Activated T-cell treated with anti-CD3 and anti-CD28 coated beads, Interleukin-2, amount 50 U/mL, for 1 hour (primary cell): ENCODE measurements around the gene CALML5.

ENCODE experiments used
- DNase-seq: peaks from one replicate; pipeline ENCODE4 v3.0.0-alpha.2; 2020

The CALML5 gene

GRCh38 chr10:5460468-5461202, 38.7 kb downstream of the CALML5 start:
- no peak for DNase-seq

- no peak for DNase-seq
Observed at GRCh38 chr10:5458949-5459747, 40.2 kb downstream of the CALML5 start.

- DNase-seq, result no peak
Observed at GRCh38 chr10:5458425-5458824, 40.9 kb downstream of the CALML5 start.

GRCh38 chr10:5457741-5458140, 41.6 kb downstream of the CALML5 start:
- no peak for DNase-seq

DNA sequence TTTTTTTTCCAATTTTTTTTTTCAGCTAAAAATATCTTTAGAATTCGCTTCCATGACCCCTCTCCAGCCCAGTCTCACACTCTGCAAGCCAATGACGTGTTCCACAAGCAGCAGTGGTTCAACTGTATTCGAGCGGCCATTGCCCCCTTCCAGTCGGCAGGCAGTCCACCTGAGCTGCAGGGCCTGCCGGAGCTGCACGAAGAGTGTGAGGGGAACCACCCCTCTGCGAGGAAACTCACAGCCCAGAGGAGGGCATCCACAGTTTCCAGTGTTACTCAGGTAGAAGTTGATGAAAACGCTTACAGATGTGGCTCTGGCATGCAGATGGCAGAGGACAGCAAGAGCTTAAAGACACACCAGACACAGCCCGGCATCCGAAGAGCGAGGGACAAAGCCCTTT, 42.8 kb downstream of the CALML5 start:
- DNase-seq, result no peak

- no peak for DNase-seq
Observed at GRCh38 chr10:5453749-5454489, 45.5 kb downstream of the CALML5 start.

DNA sequence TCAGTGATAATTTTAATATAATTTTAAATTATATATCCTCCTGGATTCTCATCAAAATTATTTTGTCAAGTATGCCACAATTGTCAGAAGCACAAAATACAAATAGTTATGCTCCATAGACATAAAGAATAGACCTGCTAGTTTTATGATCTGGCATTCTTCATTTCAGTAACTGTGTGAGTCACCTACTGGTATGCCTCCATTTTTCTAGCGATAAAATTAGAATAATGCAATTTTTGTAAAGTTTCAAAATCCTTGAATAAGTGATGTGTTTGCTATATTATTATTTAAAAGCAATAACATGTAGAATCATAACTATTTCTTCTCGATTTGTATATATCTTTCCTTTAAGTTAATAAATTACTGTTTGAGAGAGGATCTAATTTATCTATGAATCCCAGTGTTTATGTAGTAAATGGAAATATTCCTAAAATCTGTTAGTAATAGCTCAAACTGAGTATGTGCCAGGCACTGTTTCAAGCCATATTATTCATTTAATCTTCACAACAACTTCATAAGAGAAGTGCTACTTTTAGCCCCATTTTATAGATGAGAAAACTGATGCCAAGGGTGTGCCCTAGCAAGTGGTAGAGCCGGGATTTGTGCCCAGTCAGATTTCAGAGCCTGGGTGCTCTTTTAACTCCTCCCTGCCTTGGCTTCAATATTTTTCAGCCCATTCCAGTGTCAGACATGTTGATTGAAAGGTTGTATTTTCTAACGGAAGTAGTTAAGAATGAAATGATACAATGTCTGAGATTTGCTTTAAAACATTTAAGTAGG, 48.6 kb downstream of the CALML5 start:
- DNase-seq, result no peak

DNA sequence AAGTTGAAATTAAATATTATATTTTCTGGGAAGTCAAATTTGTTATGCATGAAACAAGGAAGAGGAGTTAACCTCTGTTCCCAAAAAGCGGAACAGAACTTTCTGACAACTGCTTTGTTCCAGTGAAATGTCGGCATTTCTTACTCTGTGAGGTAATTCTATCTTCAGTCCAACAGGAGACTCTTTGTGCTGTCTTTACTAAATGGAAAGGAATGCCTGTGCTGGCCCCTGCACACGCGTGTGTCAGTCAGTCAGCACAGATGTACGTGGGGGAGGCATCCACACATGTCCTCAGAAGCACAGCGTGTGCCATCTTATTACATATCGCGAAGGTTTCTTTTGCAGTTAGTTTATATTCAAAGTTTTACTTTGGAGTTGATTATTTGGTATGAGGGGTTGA, 49.5 kb downstream of the CALML5 start:
- DNase-seq, result no peak

GRCh38 chr10:5449227-5449626, 50.1 kb downstream of the CALML5 start:
- DNase-seq, result no peak
